Fibroblast of the aortic adventitia (primary cell): ENCODE results near the gene ANO4. TPM values are rescaled to one million over a fixed set of nuclear protein-coding genes. Genes with fewer than 3 reads are reported as not detected.
A peak's percentile ranks its signal among the peaks of the same experiment; 100 is the strongest.

Experiments
- DNase-seq: peaks from one replicate; pipeline ENCODE4 v3.0.0-alpha.2; 2010; ENCODE audit warnings: low read depth
- H3K4me3 ChIP-seq: 2 replicates; pipeline ENCODE4 v1.5.1; 2011; ENCODE audit warnings: low read depth, mild to moderate bottlenecking, control low read depth, low read length, moderate library complexity
- CTCF ChIP-seq: IDR thresholded peaks from 2 replicates; pipeline ENCODE4 v1.5.1; 2011; ENCODE audit warnings: mild to moderate bottlenecking, low read length, control low read depth, inconsistent platforms; ENCODE audit not compliant: insufficient read depth
- total RNA-seq: library from RNA; depleted of rRNA; stranded (reverse); fragments of >200 nt; gene quantifications from 2 replicates; pipeline ENCODE4 v1.2.3, GENCODE V29; 2012; ENCODE audit warnings: low replicate concordance

Gene ANO4
- total RNA-seq, 1 donor: 0.18 TPM

GRCh38 chr12:100956311-100956852, 161.8 kb downstream of the ANO4 start:
- H3K4me3 ChIP-seq: no peak overlapping the region
- peak; percentile 15 for TF ChIP-seq CTCF
- peak; percentile 63 for DNase-seq

GRCh38 chr12:100959481-100959880, 164.9 kb downstream of the ANO4 start:
- TF ChIP-seq CTCF: no peak
- no peak overlapping the region for H3K4me3 ChIP-seq
- DNase-seq: peak; percentile 86

GRCh38 chr12:100962086-100962712, 167.6 kb downstream of the ANO4 start:
- no peak for DNase-seq
- H3K4me3 ChIP-seq: no peak overlapping the region
- TF ChIP-seq CTCF: no peak

GRCh38 chr12:100963381-100963780, 168.8 kb downstream of the ANO4 start:
- H3K4me3 ChIP-seq: no peak overlapping the region
- no peak for TF ChIP-seq CTCF
- DNase-seq: peak; percentile 35

GRCh38 chr12:100964028-100964427, 169.5 kb downstream of the ANO4 start:
- TF ChIP-seq CTCF: no peak

GRCh38 chr12:100967189-100967588, 172.6 kb downstream of the ANO4 start:
- no peak overlapping the region for H3K4me3 ChIP-seq
- peak; percentile 24 for DNase-seq

More at GRCh38 chr12:100964028-100964427, 169.5 kb downstream of the ANO4 start:
- DNase-seq: peak; percentile 55
- no peak overlapping the region for H3K4me3 ChIP-seq

More at GRCh38 chr12:100967189-100967588, 172.6 kb downstream of the ANO4 start:
- TF ChIP-seq CTCF: no peak
